IPS-18a (cell line): Measurements from ENCODE around the gene TAF4.
"Not testable (repeated sequence)": the region's sequence is repeated elsewhere in the genome, so short reads cannot be mapped to it uniquely, and the experiment has no call there.

Experiments used
- H3K27ac ChIP-seq: one replicate; pipeline ENCODE4 v1.5.1; 2013; ENCODE audit warnings: low read length
- H3K27me3 ChIP-seq: one replicate; pipeline ENCODE4 v1.6.1; 2013; ENCODE audit warnings: mild to moderate bottlenecking, low read length; ENCODE audit not compliant: control insufficient read depth, insufficient read depth
- H3K36me3 ChIP-seq: one replicate; pipeline ENCODE4 v1.6.1; 2013; ENCODE audit warnings: low read depth, low read length; ENCODE audit not compliant: control insufficient read depth
- H3K4me1 ChIP-seq: one replicate; pipeline ENCODE4 v1.6.1; 2013; ENCODE audit warnings: low read depth, low read length; ENCODE audit not compliant: control insufficient read depth
- H3K4me3 ChIP-seq: one replicate; pipeline ENCODE4 v1.5.1; 2013; ENCODE audit warnings: low read length
- H3K9ac ChIP-seq: one replicate; pipeline ENCODE4 v1.6.1; 2013; ENCODE audit warnings: mild to moderate bottlenecking, low read length, moderate library complexity
- H3K9me3 ChIP-seq: one replicate; pipeline ENCODE4 v1.6.1; 2013; ENCODE audit warnings: low read depth, low read length; ENCODE audit not compliant: control insufficient read depth

The TAF4 gene

GRCh38 chr20:61986762-61987321 is 78.8 kb downstream of the TAF4 start:
- Histone ChIP-seq H3K9ac (no peak overlapping the region), H3K27me3 (no peaks in the 10 kb centered on the region), H3K9me3 (no peaks in the 10 kb centered on the region), H3K4me1 (no peaks in the 10 kb centered on the region), H3K4me3 (no peak overlapping the region), H3K36me3 (peaks cover 32% of the 10 kb centered on the region), H3K27ac (no peak overlapping the region)

DNA sequence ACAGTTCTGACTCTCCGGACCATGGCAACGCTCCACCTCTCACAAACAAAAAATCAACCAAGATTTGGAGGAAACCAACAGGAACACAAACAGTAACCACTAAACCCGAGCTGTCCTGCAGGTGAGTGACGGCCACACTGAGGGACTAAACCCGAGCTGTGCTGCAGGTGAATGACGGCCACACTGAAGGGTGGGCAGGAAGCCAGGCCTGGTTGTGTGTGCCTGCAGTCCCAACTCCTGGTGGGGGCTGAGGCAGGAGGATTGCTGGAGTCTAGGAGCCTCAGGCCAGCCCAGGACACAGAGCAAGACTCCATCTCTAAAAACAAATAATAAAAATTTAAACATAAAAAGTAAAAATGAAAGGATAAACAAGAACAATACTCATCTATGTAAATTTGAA is 80.6 kb downstream of the TAF4 start:
- H3K9ac ChIP-seq: no peak overlapping the region
- no peak overlapping the region for H3K4me3 ChIP-seq
- peaks cover 20% of the 10 kb centered on the region for H3K36me3 ChIP-seq
- H3K27ac ChIP-seq: no peak overlapping the region
- no peaks in the 10 kb centered on the region for H3K27me3 ChIP-seq
- no peaks in the 10 kb centered on the region for H3K9me3 ChIP-seq
- no peaks in the 10 kb centered on the region for H3K4me1 ChIP-seq

GRCh38 chr20:61984431-61984830 is 81.2 kb downstream of the TAF4 start:
- H3K36me3 ChIP-seq: peaks cover 17% of the 10 kb centered on the region
- H3K4me3 ChIP-seq, H3K27ac ChIP-seq, H3K9ac ChIP-seq, H3K9me3 ChIP-seq, H3K27me3 ChIP-seq, H3K4me1 ChIP-seq: not testable (repeated sequence)

GRCh38 chr20:61983965-61984364 is 81.7 kb downstream of the TAF4 start:
- no peaks in the 10 kb centered on the region for H3K4me1 ChIP-seq
- peaks cover 17% of the 10 kb centered on the region for H3K36me3 ChIP-seq
- H3K27ac ChIP-seq: no peak overlapping the region
- H3K9ac ChIP-seq: no peak overlapping the region
- no peaks in the 10 kb centered on the region for H3K27me3 ChIP-seq
- H3K4me3 ChIP-seq: no peak overlapping the region
- no peaks in the 10 kb centered on the region for H3K9me3 ChIP-seq

DNA sequence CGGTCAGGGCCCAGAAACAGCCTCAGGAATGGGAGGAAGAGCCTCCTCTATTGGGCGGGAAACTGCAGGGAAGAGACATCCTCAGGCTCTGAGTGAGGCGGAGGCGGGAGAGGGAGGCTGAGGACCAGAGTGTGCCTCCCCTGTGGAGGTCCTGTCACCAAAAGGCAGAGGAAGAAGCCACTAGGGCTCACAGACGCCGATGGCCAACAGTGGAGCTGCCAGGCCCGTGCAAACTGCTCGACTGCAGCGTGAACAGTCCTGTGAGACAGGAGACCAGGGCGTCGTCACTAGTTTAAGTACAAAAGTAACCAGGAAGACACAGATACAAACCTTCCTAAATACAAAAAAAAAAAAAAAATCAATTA is 82.7 kb downstream of the TAF4 start:
- Histone ChIP-seq H3K27ac (no peak overlapping the region), H3K9me3 (no peaks in the 10 kb centered on the region), H3K9ac (no peak overlapping the region), H3K27me3 (no peaks in the 10 kb centered on the region), H3K4me1 (no peaks in the 10 kb centered on the region), H3K36me3 (peaks cover 15% of the 10 kb centered on the region), H3K4me3 (no peak overlapping the region)

DNA sequence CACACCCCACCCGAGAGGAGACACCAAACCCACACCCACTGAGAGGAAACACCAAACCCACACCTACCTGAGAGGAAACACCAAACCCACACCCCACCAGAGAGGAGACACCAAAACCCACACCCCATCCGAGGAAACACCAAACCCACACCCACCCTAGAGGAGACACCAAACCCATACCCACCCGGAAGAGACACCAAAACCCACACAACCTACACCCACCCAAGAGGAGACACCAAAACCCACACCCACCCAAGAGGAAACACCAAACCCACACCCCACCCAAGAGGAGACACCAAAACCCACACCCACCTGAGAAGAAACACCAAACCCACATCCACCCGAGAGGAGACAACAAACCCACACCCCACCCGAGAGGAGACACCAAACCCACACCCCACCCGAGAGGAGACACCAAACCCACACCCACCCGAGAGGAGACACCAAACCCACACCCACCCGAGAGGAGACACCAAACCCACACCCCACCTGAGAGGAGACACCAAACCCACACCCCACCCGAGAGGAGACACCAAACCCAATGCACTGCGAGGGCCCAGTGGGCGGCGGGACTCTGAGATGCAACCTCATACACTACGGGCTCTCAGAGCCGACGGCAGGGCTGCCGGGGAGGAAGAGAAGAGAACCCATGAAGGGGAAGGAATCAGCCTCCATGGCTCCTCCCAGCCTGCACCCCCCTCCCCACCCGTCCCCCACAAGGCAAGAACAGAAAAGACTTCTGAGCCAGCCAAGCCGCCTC is 83.3 kb downstream of the TAF4 start:
- Histone ChIP-seq H3K4me1 (no peaks in the 10 kb centered on the region), H3K27me3 (no peaks in the 10 kb centered on the region), H3K9ac (no peak overlapping the region), H3K27ac (no peak overlapping the region), H3K36me3 (peaks cover 11% of the 10 kb centered on the region), H3K9me3 (no peaks in the 10 kb centered on the region), H3K4me3 (no peak overlapping the region)

DNA sequence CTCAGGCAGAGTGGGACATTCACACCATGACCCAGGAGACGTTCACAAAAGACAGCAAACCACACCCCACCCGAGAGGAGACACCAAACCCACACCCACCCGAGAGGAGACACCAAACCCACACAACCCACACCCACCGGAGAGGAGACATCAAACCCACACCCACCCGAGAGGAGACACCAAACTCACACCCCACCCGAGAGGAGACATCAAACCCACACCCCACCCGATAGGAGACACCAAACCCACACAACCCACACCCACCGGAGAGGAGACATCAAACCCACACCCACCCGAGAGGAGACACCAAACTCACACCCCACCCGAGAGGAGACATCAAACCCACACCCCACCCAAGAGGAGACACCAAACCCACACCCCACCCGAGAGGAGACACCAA is 84.0 kb downstream of the TAF4 start:
- peaks cover 11% of the 10 kb centered on the region for H3K36me3 ChIP-seq
- H3K9me3 ChIP-seq, H3K9ac ChIP-seq, H3K4me1 ChIP-seq, H3K27me3 ChIP-seq, H3K27ac ChIP-seq, H3K4me3 ChIP-seq: not testable (repeated sequence)

DNA sequence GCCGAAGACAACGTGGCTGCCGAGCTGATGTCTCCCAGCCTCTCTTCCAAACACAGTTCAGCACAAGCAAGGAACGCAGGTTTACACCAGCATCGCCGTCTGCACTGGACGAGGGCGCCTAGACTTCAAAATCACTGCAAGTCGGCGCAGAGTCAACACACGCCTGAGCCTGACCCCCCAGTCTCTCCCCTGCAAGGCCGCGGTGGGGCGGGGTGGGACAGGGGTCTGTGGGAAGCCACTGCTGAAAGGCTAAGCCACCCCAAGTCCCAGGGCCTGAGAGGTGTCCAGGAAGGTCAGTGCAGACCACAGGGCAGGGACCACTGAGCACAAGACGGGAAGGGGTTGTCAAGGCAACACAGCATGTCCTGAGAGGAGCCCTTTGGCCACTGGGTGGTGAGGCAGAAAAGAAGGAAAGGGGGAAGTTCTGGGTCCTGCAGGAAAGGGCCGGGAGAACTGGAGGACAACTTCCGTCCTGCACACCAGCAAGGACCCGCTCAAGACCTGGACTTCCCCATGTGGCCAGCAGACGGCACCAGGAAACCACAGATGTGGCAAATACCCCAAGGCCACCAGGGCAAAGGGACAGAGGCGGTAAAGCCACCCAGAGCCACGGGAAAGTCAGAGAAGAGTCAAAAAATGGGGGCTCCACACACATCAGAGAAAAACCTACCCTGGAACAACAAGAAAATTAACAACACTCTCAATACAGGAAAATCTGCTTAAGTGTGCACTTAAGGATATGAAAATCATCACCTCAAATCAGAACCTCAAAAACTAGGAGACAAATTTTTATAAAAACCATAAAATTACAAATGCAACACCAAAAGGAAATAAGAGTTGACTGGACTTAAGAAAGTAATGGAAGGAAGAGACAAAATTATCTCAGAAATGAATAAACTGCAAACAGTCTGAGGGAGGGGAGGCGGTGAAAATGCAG is 84.8 kb downstream of the TAF4 start:
- H3K4me1 ChIP-seq: no peaks in the 10 kb centered on the region
- no peak overlapping the region for H3K27ac ChIP-seq
- no peak overlapping the region for H3K9ac ChIP-seq
- H3K9me3 ChIP-seq: no peaks in the 10 kb centered on the region
- H3K4me3 ChIP-seq: no peak overlapping the region
- peaks cover 8% of the 10 kb centered on the region for H3K36me3 ChIP-seq
- H3K27me3 ChIP-seq: no peaks in the 10 kb centered on the region

- no peak overlapping the region for H3K4me3 ChIP-seq
- no peaks in the 10 kb centered on the region for H3K4me1 ChIP-seq
- H3K27me3 ChIP-seq: no peaks in the 10 kb centered on the region
- H3K9me3 ChIP-seq: no peaks in the 10 kb centered on the region
- no peak overlapping the region for H3K9ac ChIP-seq
- H3K36me3 ChIP-seq: peaks cover 12% of the 10 kb centered on the region
- H3K27ac ChIP-seq: no peak overlapping the region
These were observed 85.7 kb downstream of the TAF4 start for GRCh38 chr20:61979701-61980635.

- Histone ChIP-seq H3K27me3 (no peaks in the 10 kb centered on the region), H3K4me3 (no peak overlapping the region), H3K36me3 (peaks cover 12% of the 10 kb centered on the region), H3K4me1 (no peaks in the 10 kb centered on the region), H3K9ac (no peak overlapping the region), H3K27ac (no peak overlapping the region), H3K9me3 (no peaks in the 10 kb centered on the region)
These were observed 86.6 kb downstream of the TAF4 start for GRCh38 chr20:61979090-61979489.

DNA sequence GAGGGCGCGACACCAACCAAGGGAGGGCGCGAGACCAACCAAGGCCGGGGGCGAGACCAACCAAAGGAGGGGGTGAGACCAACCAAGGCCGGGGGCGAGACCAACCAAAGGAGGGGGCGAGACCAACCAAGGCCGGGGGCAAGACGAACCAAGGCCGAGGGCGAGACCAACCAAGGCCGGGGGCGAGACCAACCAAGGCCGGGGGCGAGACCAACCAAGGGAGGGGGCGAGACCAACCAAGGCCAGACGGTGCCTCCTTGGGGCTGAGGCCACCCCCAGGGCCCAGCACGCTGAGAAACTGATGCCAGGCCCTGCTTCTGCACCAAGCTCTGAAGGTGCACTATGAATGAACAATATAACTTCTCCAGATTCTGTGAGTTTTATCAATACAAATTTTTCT is 87.2 kb downstream of the TAF4 start:
- H3K4me3 ChIP-seq: no peak overlapping the region

More for the DNA sequence above, 87.2 kb downstream of the TAF4 start:
- H3K27ac ChIP-seq: no peak overlapping the region
- no peaks in the 10 kb centered on the region for H3K9me3 ChIP-seq
- no peak overlapping the region for H3K9ac ChIP-seq
- H3K27me3 ChIP-seq: no peaks in the 10 kb centered on the region
- H3K4me1 ChIP-seq: no peaks in the 10 kb centered on the region
- H3K36me3 ChIP-seq: peaks cover 12% of the 10 kb centered on the region
